ENCODE data around the gene RGS6. TPM values are rescaled to one million over a fixed set of nuclear protein-coding genes. Genes with fewer than 3 reads are reported as not detected.

The RGS6 gene
- total and polyA plus RNA-seq, 4 donors: 0.21 to 5.4 (median 0.45) TPM

- WGBS, 2 donors: 96 to 99% methylated on average over 2 of the region's 2 CpGs
- ATAC-seq (ENCODE audit: insufficient read depth, low FRiP score): no peak
- Histone ChIP-seq H3K36me3 (ENCODE audit: control insufficient read depth in 4 of 4, insufficient read depth in 4 of 4, low read length in 4 of 4) (no peaks in the 10 kb centered on the region), H3K9me3 (ENCODE audit: control insufficient read depth in 4 of 4, insufficient read depth in 3 of 4, low read length in 3 of 4) (peaks cover 0 to 9% (median 0%) of the 10 kb centered on the region in 4 donors), H3K4me3 (no peak overlapping the region), H3K4me1 (ENCODE audit: control insufficient read depth in 5 of 5, insufficient read depth in 5 of 5, low read length in 5 of 5) (peaks cover 0 to 13% (median 5%) of the 10 kb centered on the region in 5 donors), H3K27ac (ENCODE audit: low read depth in 1 of 2, low read length in 1 of 2) (no peak overlapping the region), H3K9ac (ENCODE audit: insufficient read depth in 1 of 2, low read length in 2 of 2) (no peak overlapping the region), H3K27me3 (ENCODE audit: control insufficient read depth in 3 of 3, insufficient read depth in 3 of 3, low read length in 2 of 3) (no peaks in the 10 kb centered on the region)
- no peak for TF ChIP-seq CTCF (IDR thresholded peaks at IDR 0.05; ENCODE audit: control extremely low read depth, extremely low read depth)
- DNase-seq: no peak
These were observed 484.0 kb downstream of the RGS6 start for GRCh38 chr14:72416081-72416849.

- 67 to 86% methylated on average over 7 of the region's 7 CpGs for WGBS, 2 donors
- TF ChIP-seq CTCF (IDR thresholded peaks at IDR 0.05; ENCODE audit: control extremely low read depth, extremely low read depth): no peak
These were observed 484.7 kb downstream of the RGS6 start for GRCh38 chr14:72416892-72417291.

GRCh38 chr14:72418806-72419205 lies 486.6 kb downstream of the RGS6 start:
- WGBS, 2 donors: 89 to 96% methylated on average over 3 of the region's 3 CpGs
- no peak overlapping the region for H3K9ac ChIP-seq (ENCODE audit: insufficient read depth in 1 of 2, low read length in 2 of 2)
- no peak for TF ChIP-seq CTCF (IDR thresholded peaks at IDR 0.05; ENCODE audit: control extremely low read depth, extremely low read depth)

More at GRCh38 chr14:72416892-72417291, 484.7 kb downstream of the RGS6 start:
- H3K4me1 ChIP-seq (ENCODE audit: control insufficient read depth in 5 of 5, insufficient read depth in 5 of 5, low read length in 5 of 5): peaks cover 0 to 13% (median 5%) of the 10 kb centered on the region in 5 donors
- no peak overlapping the region for H3K4me3 ChIP-seq
- no peak overlapping the region for H3K27ac ChIP-seq (ENCODE audit: low read depth in 1 of 2, low read length in 1 of 2)
- no peak for DNase-seq
- no peaks in the 10 kb centered on the region for H3K27me3 ChIP-seq (ENCODE audit: control insufficient read depth in 3 of 3, insufficient read depth in 3 of 3, low read length in 2 of 3)
- ATAC-seq (ENCODE audit: insufficient read depth, low FRiP score): no peak
- no peak overlapping the region for H3K9ac ChIP-seq (ENCODE audit: insufficient read depth in 1 of 2, low read length in 2 of 2)
- no peaks in the 10 kb centered on the region for H3K36me3 ChIP-seq (ENCODE audit: control insufficient read depth in 4 of 4, insufficient read depth in 4 of 4, low read length in 4 of 4)
- peaks cover 0 to 9% (median 0%) of the 10 kb centered on the region in 4 donors for H3K9me3 ChIP-seq (ENCODE audit: control insufficient read depth in 4 of 4, insufficient read depth in 3 of 4, low read length in 3 of 4)

More at GRCh38 chr14:72418806-72419205, 486.6 kb downstream of the RGS6 start:
- peak; percentile 49 to 60 (median 57) for DNase-seq
- Histone ChIP-seq H3K36me3 (ENCODE audit: control insufficient read depth in 4 of 4, insufficient read depth in 4 of 4, low read length in 4 of 4) (no peaks in the 10 kb centered on the region), H3K4me3 (no peak overlapping the region), H3K27me3 (ENCODE audit: control insufficient read depth in 3 of 3, insufficient read depth in 3 of 3, low read length in 2 of 3) (no peaks in the 10 kb centered on the region), H3K27ac (ENCODE audit: low read depth in 1 of 2, low read length in 1 of 2) (no peak overlapping the region), H3K9me3 (ENCODE audit: control insufficient read depth in 4 of 4, insufficient read depth in 3 of 4, low read length in 3 of 4) (peaks cover 0 to 13% (median 0%) of the 10 kb centered on the region in 4 donors), H3K4me1 (ENCODE audit: control insufficient read depth in 5 of 5, insufficient read depth in 5 of 5, low read length in 5 of 5) (peaks cover 0 to 13% (median 5%) of the 10 kb centered on the region in 5 donors)
- ATAC-seq (ENCODE audit: insufficient read depth, low FRiP score): no peak

Measured in lung (tissue), 12 donors.